PC-3 (cell line): ENCODE data around the gene RTBDN. TPM values are rescaled to one million over a fixed set of nuclear protein-coding genes. Genes with fewer than 3 reads are reported as not detected.

ENCODE experiments used
- ATAC-seq: fragments of 200-7000 bp; cut with Tn5 transposase; 2 replicates; pipeline ENCODE4 v1.9.1; 2020; ENCODE audit warnings: mild to moderate bottlenecking, moderate library complexity
- BruUV-seq: library from RNA; stranded (reverse); fragments of 400-500 nt; replicated peaks from 2 replicates; lab custom pipeline; 2021; lab: Mats Ljungman, UMichigan
- CTCF ChIA-PET: fragments of 300-600 bp; sonication (Branson Sonifier 250); formaldehyde crosslinking; loops from one replicate; lab custom pipeline; 2022; ENCODE audit warnings: antibody characterized with exemption; lab: Charles Lee
- POLR2A ChIA-PET: fragments of 300-600 bp; sonication (Branson Sonifier 250); formaldehyde crosslinking; loops from one replicate; lab custom pipeline; 2022; ENCODE audit warnings: antibody characterized with exemption; ENCODE audit not compliant: unreplicated experiment; lab: Charles Lee
- DNase-seq: peaks from one replicate; pipeline ENCODE4 v3.0.0-alpha.2; 2015
- H2AFZ ChIP-seq: fragments of 300-600 bp; sonication (generic); 2 replicates; pipeline ENCODE4 v1.6.0; 2016; ENCODE audit warnings: antibody characterized with exemption, low read length
- H3F3A ChIP-seq: fragments of 300-600 bp; sonication (generic); one replicate; pipeline ENCODE4 v1.6.0; 2017; ENCODE audit warnings: antibody characterized with exemption, low read length, control low read depth, mild to moderate bottlenecking; ENCODE audit not compliant: unreplicated experiment
- H3K27ac ChIP-seq: fragments of 300-600 bp; sonication (generic); 2 replicates; pipeline ENCODE4 v1.5.1; 2016; ENCODE audit warnings: mild to moderate bottlenecking, low read length
- H3K27me3 ChIP-seq: fragments of 300-600 bp; sonication (generic); 2 replicates; pipeline ENCODE4 v1.6.1; 2016; ENCODE audit warnings: low read length, mixed read lengths
- H3K36me3 ChIP-seq: fragments of 300-600 bp; sonication (generic); 2 replicates; pipeline ENCODE4 v1.6.1; 2016; ENCODE audit warnings: low read depth, mixed run types, low read length, mixed read lengths
- H3K4me1 ChIP-seq: fragments of 300-600 bp; sonication (generic); 2 replicates; pipeline ENCODE4 v1.5.1; 2016; ENCODE audit warnings: low read length; ENCODE audit not compliant: insufficient read depth
- H3K4me2 ChIP-seq: fragments of 300-600 bp; sonication (generic); 2 replicates; pipeline ENCODE4 v1.6.0; 2016; ENCODE audit warnings: low read length
- H3K4me3 ChIP-seq: fragments of 300-600 bp; sonication (generic); 2 replicates; pipeline ENCODE4 v1.5.1; 2016; ENCODE audit warnings: mild to moderate bottlenecking, low read length, mixed read lengths
- H3K79me2 ChIP-seq: fragments of 300-600 bp; sonication (generic); 2 replicates; pipeline ENCODE4 v1.6.1; 2017; ENCODE audit warnings: low read length, mixed read lengths
- H3K9ac ChIP-seq: fragments of 300-600 bp; sonication (generic); 2 replicates; pipeline ENCODE4 v1.6.0; 2016; ENCODE audit warnings: mild to moderate bottlenecking, low read length
- H3K9me2 ChIP-seq: fragments of 300-600 bp; sonication (generic); replicated peaks from 2 replicates; pipeline ENCODE4 v1.6.1; 2016; ENCODE audit warnings: mixed run types, low read length, mixed read lengths
- H3K9me3 ChIP-seq: fragments of 300-600 bp; sonication (generic); 2 replicates; pipeline ENCODE4 v1.6.1; 2016; ENCODE audit warnings: low read length, mixed read lengths
- H4K20me1 ChIP-seq: fragments of 300-600 bp; sonication (generic); 2 replicates; pipeline ENCODE4 v1.6.1; 2016; ENCODE audit warnings: low read length, mixed read lengths
- EZH2 ChIP-seq: fragments of 300-600 bp; sonication (generic); IDR thresholded peaks from one replicate; pipeline ENCODE4 v1.6.1; 2017; ENCODE audit warnings: antibody characterized with exemption, mild to moderate bottlenecking, low read length; ENCODE audit not compliant: unreplicated experiment
- EZH2phosphoT487 ChIP-seq: fragments of 300-600 bp; sonication (generic); IDR thresholded peaks from 2 replicates; pipeline ENCODE4 v1.6.1; 2018; ENCODE audit warnings: mild to moderate bottlenecking, antibody characterized with exemption, low read length, borderline replicate concordance
- intact Hi-C: fragments of 100-400 bp; cut with micrococcal nuclease; formaldehyde crosslinking; loops from 2 replicates; pipeline ENCODE4 v1.9.0; 2023
- total RNA-seq: library from RNA; depleted of rRNA; stranded (reverse); fragments of >200 nt; gene quantifications from 2 replicates; pipeline ENCODE4 v1.2.3, GENCODE V29; 2014
- TF ChIP-seq, protein P1 (sequence below): fragments of 300-600 bp; sonication (generic); conservative IDR thresholded peaks from 2 replicates; pipeline ENCODE4 v1.5.1; 2017; ENCODE audit warnings: antibody characterized with exemption, low read depth, mild to moderate bottlenecking, low read length

Gene RTBDN
- total RNA-seq, 1 experiment from 2014 or later: 3.7 TPM

GRCh38 chr19:12881172-12881808, 46.9 kb upstream of the RTBDN start, which contains the start of gene DNASE2:
TSS of gene DNASE2 (minus strand) at chr19:12881449. CDS start at chr19:12881375, 74 bp downstream.
- Histone ChIP-seq H3K27me3 (peaks cover 9% of the 10 kb centered on the region; the same call in 1 of the 2 replicates), H3K9me3 (peaks cover 9% of the 10 kb centered on the region; the same call in 1 of the 2 replicates), H2AFZ (peak within 1 kb of the TSS; percentile 92), H3K4me2 (peak within 1 kb of the TSS; percentile 93), H3K79me2 (0 out of 2 replicates have a peak, but pooled peaks cover 4% of the 10 kb centered on the region), H4K20me1 (no peaks in the 10 kb centered on the region), H3K27ac (no peak within 1 kb of the TSS), H3K4me1 (peaks cover 7% of the 10 kb centered on the region; the same call in 1 of the 2 replicates), H3K4me3 (peak within 1 kb of the TSS; percentile 93), H3K9ac (peak within 1 kb of the TSS; percentile 61), H3K36me3 (no peaks in the 10 kb centered on the region; the same call in 1 of the 2 replicates), H3F3A (no peaks in the 10 kb centered on the region), H3K9me2 (no peaks in the 10 kb centered on the region)
- POLR2A ChIA-PET: no interaction called here
- DNase-seq (peak; percentile 98), ATAC-seq (peak; percentile 97)
- intact Hi-C loops: no loop called here
- TF ChIP-seq EZH2phosphoT487 (no peak), EZH2 (no peak)
- TF ChIP-seq, protein P1, sequence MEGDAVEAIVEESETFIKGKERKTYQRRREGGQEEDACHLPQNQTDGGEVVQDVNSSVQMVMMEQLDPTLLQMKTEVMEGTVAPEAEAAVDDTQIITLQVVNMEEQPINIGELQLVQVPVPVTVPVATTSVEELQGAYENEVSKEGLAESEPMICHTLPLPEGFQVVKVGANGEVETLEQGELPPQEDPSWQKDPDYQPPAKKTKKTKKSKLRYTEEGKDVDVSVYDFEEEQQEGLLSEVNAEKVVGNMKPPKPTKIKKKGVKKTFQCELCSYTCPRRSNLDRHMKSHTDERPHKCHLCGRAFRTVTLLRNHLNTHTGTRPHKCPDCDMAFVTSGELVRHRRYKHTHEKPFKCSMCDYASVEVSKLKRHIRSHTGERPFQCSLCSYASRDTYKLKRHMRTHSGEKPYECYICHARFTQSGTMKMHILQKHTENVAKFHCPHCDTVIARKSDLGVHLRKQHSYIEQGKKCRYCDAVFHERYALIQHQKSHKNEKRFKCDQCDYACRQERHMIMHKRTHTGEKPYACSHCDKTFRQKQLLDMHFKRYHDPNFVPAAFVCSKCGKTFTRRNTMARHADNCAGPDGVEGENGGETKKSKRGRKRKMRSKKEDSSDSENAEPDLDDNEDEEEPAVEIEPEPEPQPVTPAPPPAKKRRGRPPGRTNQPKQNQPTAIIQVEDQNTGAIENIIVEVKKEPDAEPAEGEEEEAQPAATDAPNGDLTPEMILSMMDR: no peak
- CTCF ChIA-PET: interaction anchor here (0.6 to 0.8 kb wide), 4 partner anchors 8 to 739 kb away, joined by 3 to 10 read pairs (median 4); no protein-coding TSS in a partner anchor
- BruUV-seq: TSS peak; percentile 64

DNA sequence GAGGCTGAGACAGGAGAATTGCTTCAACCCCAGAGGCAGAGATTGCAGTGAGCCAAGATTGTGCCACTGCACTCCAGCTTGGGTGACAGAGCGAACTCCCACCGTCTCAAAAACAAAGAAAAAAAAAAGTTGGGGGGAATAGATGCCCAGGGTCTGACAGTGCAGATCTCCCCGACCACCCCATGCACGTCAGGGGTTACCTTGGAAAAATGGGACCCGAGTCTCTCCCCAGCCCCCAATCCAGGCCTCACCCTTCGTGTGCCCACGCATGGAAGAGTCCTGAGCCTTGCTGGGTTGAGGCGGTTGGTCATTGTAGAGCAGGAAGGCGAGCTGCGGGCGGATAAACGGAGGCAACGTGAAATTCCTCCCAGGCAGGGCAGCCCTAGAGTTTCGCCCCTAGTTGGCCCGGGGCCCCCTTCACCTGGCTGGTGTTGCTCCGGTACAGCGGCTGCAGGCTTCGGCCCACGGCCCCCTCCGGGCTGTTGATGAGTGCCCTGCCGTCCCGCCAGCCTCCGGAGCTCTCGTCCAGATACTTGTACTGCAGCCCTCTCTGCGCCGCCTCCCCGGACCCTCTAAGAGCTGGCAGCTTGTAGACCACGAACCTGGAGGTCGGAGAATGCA, 46.3 kb upstream of the RTBDN start:
- H3K4me1 ChIP-seq: peaks cover 7% of the 10 kb centered on the region; the same call in 1 of the 2 replicates
- peak overlapping the region; percentile 61 for H3K9ac ChIP-seq
- no peaks in the 10 kb centered on the region for H3K9me2 ChIP-seq
- peaks cover 9% of the 10 kb centered on the region; the same call in 1 of the 2 replicates for H3K9me3 ChIP-seq
- H3K4me3 ChIP-seq: peak overlapping the region; percentile 93
- TF ChIP-seq, protein P1: no peak
- TF ChIP-seq EZH2phosphoT487 (no peak), EZH2 (no peak)
- no peak overlapping the region for H3K27ac ChIP-seq
- H3K36me3 ChIP-seq: no peaks in the 10 kb centered on the region; the same call in 1 of the 2 replicates
- BruUV-seq: TSS peak; percentile 68
- peak overlapping the region; percentile 93 for H3K4me2 ChIP-seq
- no peaks in the 10 kb centered on the region for H4K20me1 ChIP-seq
- H3K27me3 ChIP-seq: peaks cover 9% of the 10 kb centered on the region; the same call in 1 of the 2 replicates
- H3F3A ChIP-seq: no peaks in the 10 kb centered on the region
- intact Hi-C loops: no loop called here
- peak overlapping the region; percentile 92 for H2AFZ ChIP-seq
- ChIA-PET CTCF (interaction anchor here (0.5 to 0.8 kb wide), 3 partner anchors 16 to 1069 kb away, joined by 3 to 5 read pairs (median 3); no protein-coding TSS in a partner anchor), POLR2A (no interaction called here)
- ATAC-seq: peak; percentile 60
- peak; percentile 25 for DNase-seq
- H3K79me2 ChIP-seq: 0 out of 2 replicates have a peak, but pooled peaks cover 4% of the 10 kb centered on the region
